Epithelial cell of esophagus (primary cell): ENCODE measurements around the gene EFS.

Experiments
- DNase-seq: peaks from one replicate; pipeline ENCODE4 v3.0.0; 2010; ENCODE audit warnings: low read depth
- H3K4me3 ChIP-seq: 2 replicates; pipeline ENCODE4 v1.5.1; 2011; ENCODE audit warnings: mild to moderate bottlenecking, low read length, control low read depth
- TF ChIP-seq, protein P1 (sequence below): IDR thresholded peaks from 2 replicates; pipeline ENCODE4 v1.5.1; 2011; ENCODE audit warnings: low read depth, mild to moderate bottlenecking, low read length, control low read depth, inconsistent platforms; ENCODE audit not compliant: insufficient read depth; ENCODE audit errors: missing control alignments

The EFS gene

DNA sequence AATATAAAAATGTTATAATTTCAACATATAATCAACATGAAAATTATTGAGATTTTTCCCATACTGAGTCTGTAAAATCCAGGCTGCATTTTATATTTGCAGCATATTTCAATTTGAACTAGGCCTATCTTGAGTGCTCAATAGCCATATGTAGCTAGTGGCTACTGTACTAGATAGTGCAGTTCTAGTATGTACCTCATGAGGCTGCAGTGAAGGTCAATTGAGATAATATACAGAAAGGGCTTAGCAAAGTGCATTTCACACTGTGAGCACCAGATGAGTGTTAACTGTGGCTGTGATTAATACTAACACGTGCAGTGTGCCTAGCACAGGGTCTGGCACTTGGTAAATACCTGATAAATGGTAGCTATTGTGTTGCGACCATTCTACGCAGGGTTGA lies 6.9 kb downstream of the EFS start:
- H3K4me3 ChIP-seq, result no peak overlapping the region
- DNase-seq, result no peak
- TF ChIP-seq, protein P1, sequence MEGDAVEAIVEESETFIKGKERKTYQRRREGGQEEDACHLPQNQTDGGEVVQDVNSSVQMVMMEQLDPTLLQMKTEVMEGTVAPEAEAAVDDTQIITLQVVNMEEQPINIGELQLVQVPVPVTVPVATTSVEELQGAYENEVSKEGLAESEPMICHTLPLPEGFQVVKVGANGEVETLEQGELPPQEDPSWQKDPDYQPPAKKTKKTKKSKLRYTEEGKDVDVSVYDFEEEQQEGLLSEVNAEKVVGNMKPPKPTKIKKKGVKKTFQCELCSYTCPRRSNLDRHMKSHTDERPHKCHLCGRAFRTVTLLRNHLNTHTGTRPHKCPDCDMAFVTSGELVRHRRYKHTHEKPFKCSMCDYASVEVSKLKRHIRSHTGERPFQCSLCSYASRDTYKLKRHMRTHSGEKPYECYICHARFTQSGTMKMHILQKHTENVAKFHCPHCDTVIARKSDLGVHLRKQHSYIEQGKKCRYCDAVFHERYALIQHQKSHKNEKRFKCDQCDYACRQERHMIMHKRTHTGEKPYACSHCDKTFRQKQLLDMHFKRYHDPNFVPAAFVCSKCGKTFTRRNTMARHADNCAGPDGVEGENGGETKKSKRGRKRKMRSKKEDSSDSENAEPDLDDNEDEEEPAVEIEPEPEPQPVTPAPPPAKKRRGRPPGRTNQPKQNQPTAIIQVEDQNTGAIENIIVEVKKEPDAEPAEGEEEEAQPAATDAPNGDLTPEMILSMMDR, result no peak

DNA sequence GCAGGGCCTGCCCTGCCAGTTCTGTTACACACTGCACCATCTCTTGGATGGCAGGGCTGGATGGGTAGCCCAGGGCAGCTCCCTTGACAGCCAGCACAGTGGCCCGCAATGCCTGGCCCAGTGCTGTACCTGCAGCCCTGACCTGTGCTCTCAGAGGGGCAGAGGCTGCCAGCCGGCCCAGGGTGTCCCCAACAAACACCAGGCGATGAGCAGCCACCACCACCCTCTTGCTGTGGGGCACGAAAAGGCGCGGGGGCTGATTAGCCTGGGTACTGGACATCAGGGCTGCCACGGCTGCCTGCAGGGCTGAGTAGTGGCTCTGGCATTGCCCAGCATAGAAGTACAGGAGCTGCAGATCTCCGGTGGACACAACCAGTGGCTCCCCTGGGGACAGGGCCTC lies 7.7 kb downstream of the EFS start:
- H3K4me3 ChIP-seq, result no peak overlapping the region
- TF ChIP-seq, protein P1, result no peak
- no peak for DNase-seq

DNA sequence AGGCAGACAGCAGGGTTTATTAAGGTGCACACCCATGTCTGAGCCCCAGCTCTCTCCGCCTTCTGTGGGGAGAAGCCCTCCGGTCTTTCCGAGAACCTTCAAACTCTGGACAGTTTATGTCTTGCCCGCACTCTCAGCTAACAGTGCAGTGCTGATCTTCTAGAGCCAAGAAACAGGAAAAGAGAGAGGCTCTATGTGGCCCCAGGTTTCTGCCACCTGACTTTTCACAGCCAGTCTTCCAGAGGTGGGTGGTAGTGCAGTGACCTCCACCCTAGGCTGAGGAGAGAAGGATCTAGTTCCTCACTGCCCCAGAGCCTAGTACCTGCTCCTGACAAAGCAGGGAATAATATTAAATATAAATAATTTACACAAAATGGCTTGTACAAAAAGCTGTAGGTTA lies 8.3 kb downstream of the EFS start:
- DNase-seq, result no peak
- TF ChIP-seq, protein P1, result no peak
- H3K4me3 ChIP-seq, result no peak overlapping the region

DNA sequence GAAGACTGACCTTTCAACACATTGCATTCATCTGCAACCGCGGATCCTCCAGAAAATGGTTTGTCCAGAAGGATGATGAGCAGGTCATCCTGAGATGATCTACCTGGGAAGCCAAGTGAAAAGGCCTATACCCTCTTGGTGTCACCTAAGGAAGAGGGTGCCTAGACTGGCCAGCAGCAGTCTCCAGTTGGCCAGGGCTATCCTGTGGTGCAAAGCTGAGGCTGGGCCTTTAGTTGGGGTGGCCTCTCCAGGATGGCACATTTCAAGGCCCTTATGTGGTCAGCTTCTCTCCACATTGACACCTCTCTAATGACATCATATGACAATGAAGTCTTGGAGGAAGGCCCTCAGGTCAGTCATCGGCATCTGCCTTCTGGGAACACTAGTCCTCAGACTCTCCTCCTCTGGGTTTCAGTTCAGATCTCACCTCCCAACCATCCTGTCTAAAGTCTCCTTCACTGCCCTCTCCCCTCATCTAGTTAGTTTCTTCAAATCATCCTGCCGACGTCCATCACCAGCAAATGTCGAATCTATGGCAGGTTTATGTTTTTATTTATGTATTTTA lies 9.0 kb downstream of the EFS start:
- DNase-seq, result no peak
- TF ChIP-seq, protein P1, result no peak
- no peak overlapping the region for H3K4me3 ChIP-seq

DNA sequence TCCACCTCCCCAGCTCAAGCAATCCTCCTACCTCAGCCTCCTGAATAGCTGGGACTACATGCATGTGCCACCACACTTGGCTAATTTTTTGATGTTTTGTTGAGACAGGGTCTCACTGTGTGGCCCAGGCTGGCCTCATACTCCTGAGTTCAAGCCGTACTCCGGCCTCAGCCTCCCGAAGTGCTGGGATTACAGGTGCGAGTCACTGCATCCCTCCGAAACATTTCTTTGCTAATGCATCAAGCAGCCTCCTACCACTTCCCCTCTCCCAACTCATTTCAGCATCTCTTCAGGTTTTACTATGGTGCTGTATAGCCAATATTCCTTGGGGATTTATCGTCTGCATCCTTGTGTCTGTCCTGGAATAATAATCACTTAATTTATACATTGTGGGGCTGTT lies 10.0 kb downstream of the EFS start:
- no peak for DNase-seq
- TF ChIP-seq, protein P1, result no peak

DNA sequence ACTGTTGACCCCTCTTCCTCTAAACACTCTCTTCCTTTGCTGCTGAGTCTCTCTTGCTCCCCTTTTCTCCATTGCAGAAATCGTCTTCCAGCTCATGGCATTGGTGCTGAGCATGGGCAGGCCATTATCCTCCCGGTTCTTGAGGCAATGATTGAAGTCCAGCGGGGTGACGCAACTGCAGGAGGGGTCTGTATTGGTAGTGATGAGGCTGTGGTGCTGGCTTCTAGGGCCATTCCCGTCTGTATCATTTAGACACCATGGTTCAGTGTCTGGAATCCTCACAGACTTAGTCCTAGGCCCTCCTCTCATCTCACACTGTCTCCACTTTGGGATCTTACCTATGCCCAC lies 11.6 kb downstream of the EFS start:
- DNase-seq, result no peak
- TF ChIP-seq, protein P1, result no peak
- H3K4me3 ChIP-seq, result no peak overlapping the region

More for the DNA sequence above, 10.0 kb downstream of the EFS start:
- no peak overlapping the region for H3K4me3 ChIP-seq
